Stimulated activated memory B cell treated with anti-CD40 and anti-IgM and Interleukin-4, amounts not matched to agents 10 μg/mL and 1 μg/mL and 100 μg/mL, for 72 hours (primary cell): ENCODE data around the gene TNPO1.
A peak's percentile ranks its signal among the peaks of the same experiment; 100 is the strongest.

Source experiments
- ATAC-seq: fragments of 150-1000 bp; cut with Tn5 transposase; 2 replicates; pipeline ENCODE4 v1.10.0; 2021
- H3K27ac Mint-ChIP-seq: one replicate; pipeline ENCODE4 v1.8.0; 2022; ENCODE audit warnings: mild to moderate bottlenecking, mixed read lengths
- H3K27me3 Mint-ChIP-seq: one replicate; pipeline ENCODE4 v1.8.0; 2022; ENCODE audit warnings: mixed read lengths
- H3K36me3 Mint-ChIP-seq: one replicate; pipeline ENCODE4 v1.8.0; 2022; ENCODE audit warnings: mixed read lengths
- H3K4me1 Mint-ChIP-seq: one replicate; pipeline ENCODE4 v1.8.0; 2022; ENCODE audit warnings: mixed read lengths
- H3K4me3 Mint-ChIP-seq: one replicate; pipeline ENCODE4 v1.8.0; 2022; ENCODE audit warnings: mild to moderate bottlenecking, moderate library complexity, mixed read lengths
- H3K9me3 Mint-ChIP-seq: one replicate; pipeline ENCODE4 v1.8.0; 2022; ENCODE audit warnings: mixed read lengths

The TNPO1 gene

DNA sequence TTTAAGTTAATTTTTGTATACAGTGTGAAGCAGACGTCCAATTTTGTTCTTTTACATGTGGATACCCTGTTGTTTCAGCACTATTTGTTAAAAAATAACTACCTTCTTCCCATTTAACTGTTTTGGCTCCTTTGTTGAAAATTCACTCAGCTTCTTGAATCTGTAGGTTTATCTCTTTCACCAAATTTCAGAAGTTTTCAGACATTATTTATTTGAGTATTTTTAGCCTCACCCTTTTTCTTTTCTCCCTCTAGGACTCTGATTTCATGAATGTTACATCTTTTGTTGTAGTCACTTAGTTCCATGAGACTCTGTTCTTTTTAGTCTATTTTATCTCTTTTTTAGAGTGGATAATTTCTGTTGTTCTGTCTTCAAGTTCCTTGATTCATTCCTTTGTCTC is 4.6 kb upstream of the TNPO1 start:
- H3K9me3 Mint-ChIP-seq = peaks cover 4% of the 10 kb centered on the region
- peaks cover 56% of the 10 kb centered on the region for H3K27me3 Mint-ChIP-seq
- no peak for ATAC-seq
- peaks cover under 1% of the 10 kb centered on the region for H3K36me3 Mint-ChIP-seq
- H3K4me3 Mint-ChIP-seq = no peak overlapping the region
- no peaks in the 10 kb centered on the region for H3K4me1 Mint-ChIP-seq
- H3K27ac Mint-ChIP-seq = no peak overlapping the region

DNA sequence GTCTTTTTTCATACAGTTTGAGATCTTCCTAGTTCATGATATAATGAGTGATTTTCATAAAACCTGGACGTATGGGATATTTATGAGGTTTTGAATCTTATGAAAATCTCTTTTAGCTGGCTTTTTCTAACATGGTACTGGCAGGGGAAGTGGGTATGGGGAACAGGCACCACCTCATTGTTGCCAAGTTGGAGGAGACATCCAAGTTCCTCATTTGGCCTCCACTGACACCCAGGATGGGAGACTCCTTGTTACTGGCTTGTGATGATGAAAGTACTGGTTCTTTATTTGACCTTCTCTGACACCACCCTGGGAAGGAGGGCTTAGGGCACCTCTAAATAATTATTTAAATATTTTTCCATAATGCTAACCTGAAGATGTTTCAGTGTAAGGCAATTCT is 4.0 kb upstream of the TNPO1 start:
- peaks cover 5% of the 10 kb centered on the region for H3K4me1 Mint-ChIP-seq
- H3K9me3 Mint-ChIP-seq = peaks cover 3% of the 10 kb centered on the region
- H3K27ac Mint-ChIP-seq = no peak overlapping the region
- peaks cover 50% of the 10 kb centered on the region for H3K27me3 Mint-ChIP-seq
- H3K36me3 Mint-ChIP-seq = no peaks in the 10 kb centered on the region
- no peak overlapping the region for H3K4me3 Mint-ChIP-seq
- no peak for ATAC-seq

- H3K27ac Mint-ChIP-seq = no peak overlapping the region
- H3K4me1 Mint-ChIP-seq = peaks cover 17% of the 10 kb centered on the region
- no peaks in the 10 kb centered on the region for H3K9me3 Mint-ChIP-seq
- ATAC-seq = no peak
- no peaks in the 10 kb centered on the region for H3K36me3 Mint-ChIP-seq
- H3K27me3 Mint-ChIP-seq = peaks cover 39% of the 10 kb centered on the region
- H3K4me3 Mint-ChIP-seq = no peak overlapping the region
Observed at GRCh38 chr5:72814104-72814503, 2.4 kb upstream of the TNPO1 start.

GRCh38 chr5:72814864-72815263 is 1.6 kb upstream of the TNPO1 start:
- no peaks in the 10 kb centered on the region for H3K9me3 Mint-ChIP-seq
- H3K27me3 Mint-ChIP-seq = peaks cover 31% of the 10 kb centered on the region
- no peak for ATAC-seq
- no peak overlapping the region for H3K27ac Mint-ChIP-seq
- no peaks in the 10 kb centered on the region for H3K36me3 Mint-ChIP-seq
- H3K4me3 Mint-ChIP-seq = no peak overlapping the region
- H3K4me1 Mint-ChIP-seq = peaks cover 22% of the 10 kb centered on the region

GRCh38 chr5:72815580-72816283 is 729 bp upstream of the TNPO1 start:
- Mint-ChIP-seq H3K27ac (peak overlapping the region; percentile 97), H3K9me3 (no peaks in the 10 kb centered on the region)
- no peak for ATAC-seq

DNA sequence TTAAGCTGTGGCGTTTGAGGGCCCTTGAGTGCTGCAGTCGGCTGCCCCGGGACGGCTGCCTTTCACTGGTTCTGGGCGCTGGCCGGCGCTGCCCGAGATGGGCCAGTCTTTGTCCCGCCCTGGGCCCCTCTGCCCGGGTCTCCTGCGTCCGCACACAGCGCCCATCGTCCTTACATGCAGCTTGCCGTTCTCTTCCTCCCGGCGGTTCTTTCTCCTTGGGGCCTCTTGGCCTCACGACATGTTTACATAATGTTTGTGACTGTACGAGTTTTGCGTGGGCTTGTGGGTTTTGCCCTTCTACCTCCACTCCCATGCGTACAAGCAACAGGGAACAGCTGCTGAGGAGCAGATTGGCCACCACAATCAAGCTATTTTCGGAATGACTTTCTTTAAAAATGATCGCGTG is 618 bp downstream of the TNPO1 start:
- Mint-ChIP-seq H3K27ac (peak overlapping the region; percentile 97), H3K4me1 (peaks cover 22% of the 10 kb centered on the region), H3K27me3 (peaks cover 9% of the 10 kb centered on the region), H3K9me3 (no peaks in the 10 kb centered on the region), H3K36me3 (no peaks in the 10 kb centered on the region), H3K4me3 (peak overlapping the region; percentile 97)
- ATAC-seq = peak; percentile 65

More at GRCh38 chr5:72815580-72816283, 729 bp upstream of the TNPO1 start:
- peaks cover 22% of the 10 kb centered on the region for H3K4me1 Mint-ChIP-seq
- peaks cover 23% of the 10 kb centered on the region for H3K27me3 Mint-ChIP-seq
- no peaks in the 10 kb centered on the region for H3K36me3 Mint-ChIP-seq
- peak overlapping the region; percentile 97 for H3K4me3 Mint-ChIP-seq

- ATAC-seq = no peak
- Mint-ChIP-seq H3K27me3 (peaks cover 2% of the 10 kb centered on the region), H3K36me3 (no peaks in the 10 kb centered on the region), H3K4me3 (peak overlapping the region; percentile 97), H3K9me3 (no peaks in the 10 kb centered on the region), H3K4me1 (peaks cover 22% of the 10 kb centered on the region), H3K27ac (peak overlapping the region; percentile 97)
Observed at GRCh38 chr5:72817671-72818266, 1.3 kb downstream of the TNPO1 start.

- no peak overlapping the region for H3K27ac Mint-ChIP-seq
- H3K36me3 Mint-ChIP-seq = no peaks in the 10 kb centered on the region
- no peak overlapping the region for H3K4me3 Mint-ChIP-seq
- no peaks in the 10 kb centered on the region for H3K27me3 Mint-ChIP-seq
- no peak for ATAC-seq
- H3K4me1 Mint-ChIP-seq = peaks cover 22% of the 10 kb centered on the region
- no peaks in the 10 kb centered on the region for H3K9me3 Mint-ChIP-seq
Observed at GRCh38 chr5:72818866-72819534, 2.5 kb downstream of the TNPO1 start.

DNA sequence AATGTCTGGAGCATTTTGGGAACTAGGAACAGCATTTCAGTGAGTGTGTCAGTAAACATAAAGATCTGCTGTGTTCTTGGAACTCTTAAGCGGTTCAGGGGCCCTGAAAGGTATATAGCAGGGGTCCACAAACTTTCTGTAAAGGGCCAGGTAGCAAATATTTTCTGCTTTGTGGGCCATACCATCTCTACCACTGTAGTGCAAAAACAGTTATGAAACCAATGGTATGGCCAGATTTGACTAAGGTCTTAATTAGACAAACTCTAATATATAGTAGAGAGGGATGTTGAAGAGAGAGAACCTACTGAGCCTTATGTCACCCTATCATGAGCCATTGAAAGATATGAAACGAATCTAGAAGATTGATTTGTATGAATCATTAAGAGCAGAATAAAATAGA is 5.3 kb downstream of the TNPO1 start:
- Mint-ChIP-seq H3K27me3 (no peaks in the 10 kb centered on the region), H3K27ac (no peak overlapping the region), H3K4me1 (peaks cover 22% of the 10 kb centered on the region), H3K9me3 (no peaks in the 10 kb centered on the region), H3K36me3 (no peaks in the 10 kb centered on the region), H3K4me3 (no peak overlapping the region)
- no peak for ATAC-seq

DNA sequence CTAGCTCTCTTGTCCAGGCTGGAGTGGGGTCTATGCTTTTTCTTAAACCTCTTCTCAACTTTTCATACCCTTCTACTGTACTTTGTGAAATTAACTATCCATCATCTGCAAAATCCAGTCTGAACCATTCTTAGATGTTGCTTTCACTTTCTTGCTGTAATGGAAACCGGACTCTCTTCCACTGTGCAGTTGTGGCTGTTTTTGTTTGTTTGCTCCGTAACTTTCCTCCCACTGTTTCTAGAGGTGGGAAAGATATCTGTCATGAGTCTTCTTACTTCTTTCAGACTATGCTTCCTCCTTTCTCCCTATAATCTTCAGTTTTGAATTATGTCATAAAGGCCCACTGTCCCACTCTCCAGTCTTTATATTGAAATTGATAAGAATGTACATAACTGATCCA is 6.5 kb downstream of the TNPO1 start:
- H3K9me3 Mint-ChIP-seq = no peaks in the 10 kb centered on the region
- no peak overlapping the region for H3K4me3 Mint-ChIP-seq
- H3K36me3 Mint-ChIP-seq = no peaks in the 10 kb centered on the region
- no peaks in the 10 kb centered on the region for H3K27me3 Mint-ChIP-seq
- peaks cover 13% of the 10 kb centered on the region for H3K4me1 Mint-ChIP-seq
- no peak for ATAC-seq
- H3K27ac Mint-ChIP-seq = no peak overlapping the region

- Mint-ChIP-seq H3K4me3 (no peak overlapping the region), H3K27me3 (no peaks in the 10 kb centered on the region), H3K36me3 (no peaks in the 10 kb centered on the region), H3K27ac (no peak overlapping the region), H3K4me1 (peaks cover 7% of the 10 kb centered on the region), H3K9me3 (no peaks in the 10 kb centered on the region)
- ATAC-seq = no peak
Observed at GRCh38 chr5:72829707-72830106, 13.2 kb downstream of the TNPO1 start.

DNA sequence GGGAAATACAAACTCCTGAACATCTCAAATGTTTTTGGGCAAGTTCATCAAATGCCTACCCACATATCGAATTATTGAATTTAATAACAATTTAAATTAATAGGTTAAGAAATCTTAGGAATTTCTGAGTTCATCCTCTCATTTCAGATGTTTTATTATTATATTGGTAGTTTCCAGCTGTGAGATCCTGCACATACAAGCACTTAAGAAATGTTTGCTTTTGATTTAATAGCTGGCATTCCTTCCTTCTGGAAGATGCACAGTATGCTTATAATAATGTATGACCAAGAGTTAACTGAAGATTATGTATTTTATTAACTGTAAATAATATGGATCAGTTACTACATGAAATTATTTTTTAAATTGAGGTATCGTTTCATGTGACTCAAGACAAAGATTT is 13.9 kb downstream of the TNPO1 start:
- no peak for ATAC-seq
- H3K36me3 Mint-ChIP-seq = no peaks in the 10 kb centered on the region
- no peaks in the 10 kb centered on the region for H3K27me3 Mint-ChIP-seq
- no peaks in the 10 kb centered on the region for H3K9me3 Mint-ChIP-seq
- no peak overlapping the region for H3K4me3 Mint-ChIP-seq
- H3K27ac Mint-ChIP-seq = no peak overlapping the region
- H3K4me1 Mint-ChIP-seq = peaks cover 7% of the 10 kb centered on the region

GRCh38 chr5:72831685-72832084 is 15.2 kb downstream of the TNPO1 start:
- H3K4me1 Mint-ChIP-seq = peaks cover 18% of the 10 kb centered on the region
- ATAC-seq = no peak
- H3K36me3 Mint-ChIP-seq = no peaks in the 10 kb centered on the region
- no peak overlapping the region for H3K4me3 Mint-ChIP-seq
- H3K9me3 Mint-ChIP-seq = no peaks in the 10 kb centered on the region
- H3K27me3 Mint-ChIP-seq = no peaks in the 10 kb centered on the region
- no peak overlapping the region for H3K27ac Mint-ChIP-seq

GRCh38 chr5:72834924-72835323 is 18.5 kb downstream of the TNPO1 start:
- Mint-ChIP-seq H3K36me3 (no peaks in the 10 kb centered on the region), H3K9me3 (no peaks in the 10 kb centered on the region)

GRCh38 chr5:72835633-72836032 is 19.2 kb downstream of the TNPO1 start:
- no peak for ATAC-seq
- no peaks in the 10 kb centered on the region for H3K36me3 Mint-ChIP-seq
- no peak overlapping the region for H3K27ac Mint-ChIP-seq
- no peak overlapping the region for H3K4me3 Mint-ChIP-seq
- no peaks in the 10 kb centered on the region for H3K27me3 Mint-ChIP-seq
- no peaks in the 10 kb centered on the region for H3K9me3 Mint-ChIP-seq
- H3K4me1 Mint-ChIP-seq = peaks cover 14% of the 10 kb centered on the region

More at GRCh38 chr5:72834924-72835323, 18.5 kb downstream of the TNPO1 start:
- Mint-ChIP-seq H3K27ac (no peak overlapping the region), H3K4me1 (peaks cover 16% of the 10 kb centered on the region), H3K27me3 (no peaks in the 10 kb centered on the region), H3K4me3 (no peak overlapping the region)
- ATAC-seq = no peak

DNA sequence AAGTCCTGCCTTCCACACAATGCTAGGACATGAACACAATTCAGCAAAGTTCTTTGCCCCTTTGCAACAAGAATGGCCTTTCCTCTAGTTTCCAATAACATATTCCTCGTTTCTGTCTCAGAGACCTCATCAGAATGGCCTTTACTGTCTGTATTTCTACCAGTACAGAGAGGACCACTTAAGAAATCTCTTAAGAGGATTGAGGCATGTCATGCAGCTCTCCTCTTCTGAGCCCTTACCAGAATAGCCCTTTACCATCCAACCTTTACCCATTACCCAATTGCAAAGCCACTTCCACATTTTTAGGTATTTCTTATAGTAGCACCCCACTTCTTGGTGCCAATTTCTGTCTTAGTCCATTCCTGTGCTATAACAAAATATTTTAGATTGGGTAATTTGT is 20.3 kb downstream of the TNPO1 start:
- no peaks in the 10 kb centered on the region for H3K36me3 Mint-ChIP-seq
- H3K27ac Mint-ChIP-seq = no peak overlapping the region
- H3K27me3 Mint-ChIP-seq = no peaks in the 10 kb centered on the region
- no peaks in the 10 kb centered on the region for H3K9me3 Mint-ChIP-seq
- H3K4me1 Mint-ChIP-seq = peaks cover 14% of the 10 kb centered on the region
- no peak for ATAC-seq
- H3K4me3 Mint-ChIP-seq = no peak overlapping the region
